HepG2 (cell line): Measurements from ENCODE around the gene CIROP. TPM values are rescaled to one million over a fixed set of nuclear protein-coding genes. Genes with fewer than 3 reads are reported as not detected.

Source experiments
- CEBPB ChIP-seq: IDR thresholded peaks from 2 replicates; pipeline ENCODE4 v1.6.1; 2011; ENCODE audit warnings: low read depth, low read length, improper control_type of control experiment, borderline replicate concordance
- CHD2 ChIP-seq: IDR thresholded peaks from 2 replicates; pipeline ENCODE4 v1.6.1; 2011; ENCODE audit warnings: low read depth, low read length, improper control_type of control experiment
- FOXP1 ChIP-seq, 2 experiments: fragments of 450-650 bp in 1 of 2; IDR thresholded peaks; 2 replicates each; pipeline ENCODE4 v1.6.1; 2017 to 2018; ENCODE audit warnings: antibody characterized with exemption in 1 of 2
- JDP2 ChIP-seq: sonication (generic); formaldehyde crosslinking; IDR thresholded peaks from 2 replicates; pipeline ENCODE4 v1.8.1; 2022; ENCODE audit warnings: missing genetic modification reagents, borderline replicate concordance
- KMT2A ChIP-seq: sonication (generic); formaldehyde crosslinking; IDR thresholded peaks from 2 replicates; pipeline ENCODE4 v1.4.0; 2020; ENCODE audit warnings: missing genetic modification reagents
- MAFK ChIP-seq, 2 experiments: IDR thresholded peaks in 1 of 2; conservative IDR thresholded peaks in 1 of 2; 2 replicates each; pipeline ENCODE4 v1.6.1; 2011; ENCODE audit warnings: improper control_type of control experiment in 2 of 2, low read length in 2 of 2
- PRMT3 ChIP-seq: sonication (generic); formaldehyde crosslinking; IDR thresholded peaks from 2 replicates; pipeline ENCODE4 v1.8.1; 2022; ENCODE audit warnings: low read depth, mild to moderate bottlenecking, moderate library complexity, missing genetic modification reagents, borderline replicate concordance
- RFXAP ChIP-seq: sonication (generic); formaldehyde crosslinking; IDR thresholded peaks from 2 replicates; pipeline ENCODE4 v1.4.0; 2020; ENCODE audit warnings: missing genetic modification reagents, borderline replicate concordance
- SKI ChIP-seq: fragments of 450-650 bp; IDR thresholded peaks from one replicate; pipeline ENCODE4 v1.6.1; 2018; ENCODE audit warnings: mild to moderate bottlenecking; ENCODE audit not compliant: partially characterized antibody
- SP140L ChIP-seq: sonication (generic); formaldehyde crosslinking; IDR thresholded peaks from 2 replicates; pipeline ENCODE4 v1.4.0; 2020; ENCODE audit warnings: missing genetic modification reagents, borderline replicate concordance
- TFDP1 ChIP-seq: IDR thresholded peaks from 2 replicates; pipeline ENCODE4 v1.6.1; 2016; ENCODE audit warnings: missing compliant biosample characterization, missing genetic modification reagents, borderline replicate concordance
- TFE3 ChIP-seq: IDR thresholded peaks from 2 replicates; pipeline ENCODE4 v1.6.1; 2016
- TRIM22 ChIP-seq: fragments of 450-650 bp; IDR thresholded peaks from 2 replicates; pipeline ENCODE4 v1.6.1; 2017
- ZBTB46 ChIP-seq: sonication (generic); formaldehyde crosslinking; IDR thresholded peaks from 2 replicates; pipeline ENCODE4 v1.4.0; 2020; ENCODE audit warnings: mild to moderate bottlenecking, missing genetic modification reagents, borderline replicate concordance
- ZFP36L2 ChIP-seq: sonication (generic); formaldehyde crosslinking; IDR thresholded peaks from 2 replicates; pipeline ENCODE4 v1.4.0; 2020; ENCODE audit warnings: missing genetic modification reagents
- ZMYM2 ChIP-seq: sonication (generic); formaldehyde crosslinking; IDR thresholded peaks from 2 replicates; pipeline ENCODE4 v1.8.0; 2022; ENCODE audit warnings: mild to moderate bottlenecking, missing genetic modification reagents
- ZNF160 ChIP-seq: sonication (generic); formaldehyde crosslinking; IDR thresholded peaks from 2 replicates; pipeline ENCODE4 v1.8.0; 2022; ENCODE audit warnings: mild to moderate bottlenecking, inconsistent platforms, missing genetic modification reagents
- ZNF496 ChIP-seq: sonication (generic); formaldehyde crosslinking; IDR thresholded peaks from 2 replicates; pipeline ENCODE4 v1.8.1; 2023; ENCODE audit warnings: mild to moderate bottlenecking, moderate library complexity, missing genetic modification reagents; ENCODE audit not compliant: insufficient replicate concordance
- ZNF589 ChIP-seq: sonication (generic); formaldehyde crosslinking; conservative IDR thresholded peaks from 2 replicates; pipeline ENCODE4 v1.8.0; 2022; ENCODE audit warnings: mild to moderate bottlenecking, moderate library complexity, missing genetic modification reagents
- ZNF737 ChIP-seq: sonication (generic); formaldehyde crosslinking; IDR thresholded peaks from 2 replicates; pipeline ENCODE4 v1.5.0; 2020; ENCODE audit warnings: missing genetic modification reagents, mild to moderate bottlenecking, borderline replicate concordance
- ZNF761 ChIP-seq: sonication (generic); formaldehyde crosslinking; conservative IDR thresholded peaks from 2 replicates; pipeline ENCODE4 v1.4.0; 2020; ENCODE audit warnings: mild to moderate bottlenecking, missing genetic modification reagents
- ZNF766 ChIP-seq: sonication (generic); formaldehyde crosslinking; IDR thresholded peaks from 2 replicates; pipeline ENCODE4 v1.5.0; 2020; ENCODE audit warnings: missing genetic modification reagents, borderline replicate concordance
- ZNF768 ChIP-seq: sonication (generic); formaldehyde crosslinking; IDR thresholded peaks from 2 replicates; pipeline ENCODE4 v1.4.0; 2020; ENCODE audit warnings: missing genetic modification reagents
- polyA plus RNA-seq, 8 experiments: library from polyadenylated mRNA; depleted of rRNA in 3 of 8; stranded (reverse) in 7 of 8; unstranded in 1 of 8; fragments of >200 nt; fragmentation: Illumina TruSeq in 4 of 8; extraction: Trizol in 4 of 8; gene quantifications; 2 replicates each; pipeline versions ENCODE4 v1.2.1 to v1.2.3, GENCODE V29; 2011 to 2016; ENCODE audit warnings: low read depth in 4 of 8, missing spikeins in 1 of 8, mixed read lengths in 1 of 8; ENCODE audit not compliant: insufficient read depth in 1 of 8
- total RNA-seq, 5 experiments: library from RNA; depleted of rRNA; stranded (reverse); fragments of >200 nt; fragmentation: Illumina TruSeq; extraction: Trizol; gene quantifications; 2 replicates each; pipeline ENCODE4 v1.2.3, GENCODE V29; 2016; ENCODE audit warnings: low read depth in 1 of 5

CIROP gene
- total and polyA plus RNA-seq, 2 of the 13 experiments (the other 11 are each of a cell fraction or from before 2014, with no cell fraction given) = 0.07 TPM; not detected in 1

GRCh38 chr14:23056956-23057756 is 47.6 kb downstream of the CIROP start, which contains the start of gene CDH24 (continued):
- TF ChIP-seq TFDP1 (no peak), CHD2 (no peak), SKI (peak; percentile 22), PRMT3 (CRISPR knock-in tag) (no peak; the same call in 1 of the 2 replicates), ZNF160 (CRISPR knock-in tag) (no peak), SP140L (CRISPR knock-in tag) (no peak), KMT2A (no peak), MAFK (conservative IDR thresholded peaks at IDR 0.05 in 1 of 2, IDR thresholded peaks at IDR 0.05 in 1 of 2; ENCODE audit: low read length in 2 of 2) (no peak), RFXAP (CRISPR knock-in tag) (no peak; the same call in 1 of the 2 replicates), TFE3 (CRISPR knock-in tag) (no peak), TRIM22 (peak; percentile 74; the same call in 1 of the 2 replicates), ZNF766 (CRISPR knock-in tag) (no peak), ZFP36L2 (no peak), ZMYM2 (CRISPR knock-in tag) (no peak), ZNF737 (no peak), ZBTB46 (0 out of 2 replicates have a peak, but pooled peaks have one; percentile 80), JDP2 (peak; percentile 71; the same call in 1 of the 2 replicates), ZNF589 (CRISPR knock-in tag) (no peak), ZNF768 (CRISPR knock-in tag) (0 out of 2 replicates have a peak, but pooled peaks have one; percentile 17), CEBPB (no peak), ZNF496 (CRISPR knock-in tag) (no peak), ZNF761 (CRISPR knock-in tag) (no peak), FOXP1 (IDR thresholded peaks at IDR 0.05) (peak; percentile 63; the same call in 1 of the 2 replicates), FOXP1 (CRISPR knock-in tag; IDR thresholded peaks at IDR 0.05) (no peak)
